ENCODE data around the gene DIP2C.
A peak's percentile ranks its signal among the peaks of the same experiment; 100 is the strongest.
"Not testable (repeated sequence)": the region's sequence is repeated elsewhere in the genome, so short reads cannot be mapped to it uniquely, and the experiment has no call there.

Gene DIP2C

GRCh38 chr10:639751-640672, 49.5 kb downstream of the DIP2C start:
- DNase-seq = no peak

GRCh38 chr10:639001-639750, 50.3 kb downstream of the DIP2C start:
- no peak for DNase-seq

- DNase-seq = no peak
These were observed 51.7 kb downstream of the DIP2C start for GRCh38 chr10:637771-638195.

GRCh38 chr10:637221-637620, 52.2 kb downstream of the DIP2C start:
- no peak for DNase-seq

- DNase-seq = no peak
These were observed 52.7 kb downstream of the DIP2C start for GRCh38 chr10:636769-637168.

GRCh38 chr10:636016-636730, 53.3 kb downstream of the DIP2C start:
- no peak for DNase-seq

GRCh38 chr10:635088-635861, 54.2 kb downstream of the DIP2C start:
- DNase-seq = no peak

GRCh38 chr10:634256-634655, 55.2 kb downstream of the DIP2C start:
- DNase-seq = no peak

GRCh38 chr10:633279-634245, 55.9 kb downstream of the DIP2C start:
- DNase-seq = no peak

GRCh38 chr10:632807-633177, 56.7 kb downstream of the DIP2C start:
- not testable (repeated sequence) for DNase-seq

- not testable (repeated sequence) for DNase-seq
These were observed 57.2 kb downstream of the DIP2C start for GRCh38 chr10:632155-632806.

GRCh38 chr10:631266-631665, 58.2 kb downstream of the DIP2C start:
- DNase-seq = no peak

GRCh38 chr10:630581-631073, 58.8 kb downstream of the DIP2C start:
- DNase-seq = no peak

- DNase-seq = no peak
These were observed 60.1 kb downstream of the DIP2C start for GRCh38 chr10:629186-629998.

GRCh38 chr10:628386-629045, 61.0 kb downstream of the DIP2C start:
- DNase-seq = no peak

GRCh38 chr10:627032-627992, 62.2 kb downstream of the DIP2C start:
- DNase-seq = no peak

- DNase-seq = peak; percentile 2
These were observed 63.4 kb downstream of the DIP2C start for GRCh38 chr10:625751-626711.
